Osteocyte (in vitro differentiated cells): ENCODE measurements around the gene ITM2C. TPM values are rescaled to one million over a fixed set of nuclear protein-coding genes. Genes with fewer than 3 reads are reported as not detected.

ENCODE experiments used
- DNase-seq: peaks from one replicate; pipeline ENCODE4 v3.0.0; 2021; ENCODE audit warnings: mixed read lengths; ENCODE audit not compliant: unreplicated experiment; ENCODE audit errors: extremely low spot score
- H3K27ac Mint-ChIP-seq: one replicate; pipeline ENCODE4 v1.8.0; 2021; ENCODE audit warnings: mild to moderate bottlenecking, mixed read lengths; ENCODE audit not compliant: unreplicated experiment
- H3K27me3 Mint-ChIP-seq: one replicate; pipeline ENCODE4 v1.8.0; 2021; ENCODE audit warnings: mixed read lengths; ENCODE audit not compliant: unreplicated experiment
- H3K36me3 Mint-ChIP-seq: one replicate; pipeline ENCODE4 v1.8.0; 2021; ENCODE audit warnings: mixed read lengths; ENCODE audit not compliant: unreplicated experiment
- H3K4me1 Mint-ChIP-seq: one replicate; pipeline ENCODE4 v1.8.0; 2021; ENCODE audit warnings: mixed read lengths; ENCODE audit not compliant: unreplicated experiment
- H3K4me3 Mint-ChIP-seq: one replicate; pipeline ENCODE4 v1.8.0; 2021; ENCODE audit warnings: mild to moderate bottlenecking, moderate library complexity, mixed read lengths; ENCODE audit not compliant: unreplicated experiment
- H3K9me3 Mint-ChIP-seq: one replicate; pipeline ENCODE4 v1.8.0; 2021; ENCODE audit warnings: mixed read lengths; ENCODE audit not compliant: unreplicated experiment
- CTCF ChIP-seq: fragments of 200-600 bp; sonication (generic); IDR thresholded peaks from 2 replicates; pipeline ENCODE4 v1.5.0; 2021; ENCODE audit warnings: antibody characterized with exemption, mild to moderate bottlenecking, moderate library complexity
- total RNA-seq: library from RNA; stranded (reverse); gene quantifications from 2 replicates; pipeline ENCODE4 v1.2.1, GENCODE V29; 2021

The ITM2C gene
- total RNA-seq, 1 donor from 2014 or later = 503 TPM

GRCh38 chr2:230886671-230887071 lies 21.9 kb downstream of the ITM2C start:
- Mint-ChIP-seq H3K27ac (no peak overlapping the region), H3K4me3 (no peak overlapping the region), H3K27me3 (no peaks in the 10 kb centered on the region), H3K9me3 (no peaks in the 10 kb centered on the region), H3K4me1 (peaks cover 20% of the 10 kb centered on the region), H3K36me3 (no peaks in the 10 kb centered on the region)
- no peak for DNase-seq
- no peak for TF ChIP-seq CTCF

GRCh38 chr2:230887342-230887741 lies 22.6 kb downstream of the ITM2C start:
- Mint-ChIP-seq H3K4me1 (peaks cover 20% of the 10 kb centered on the region), H3K4me3 (no peak overlapping the region), H3K36me3 (no peaks in the 10 kb centered on the region), H3K27me3 (no peaks in the 10 kb centered on the region), H3K9me3 (no peaks in the 10 kb centered on the region), H3K27ac (no peak overlapping the region)
- DNase-seq = no peak
- no peak for TF ChIP-seq CTCF

GRCh38 chr2:230888824-230889400 lies 24.2 kb downstream of the ITM2C start:
- DNase-seq = no peak
- Mint-ChIP-seq H3K4me3 (no peak overlapping the region), H3K36me3 (no peaks in the 10 kb centered on the region), H3K27me3 (no peaks in the 10 kb centered on the region), H3K27ac (no peak overlapping the region), H3K9me3 (no peaks in the 10 kb centered on the region), H3K4me1 (peaks cover 14% of the 10 kb centered on the region)
- no peak for TF ChIP-seq CTCF

GRCh38 chr2:230889911-230890601 lies 25.3 kb downstream of the ITM2C start:
- H3K4me3 Mint-ChIP-seq = no peak overlapping the region
- no peak overlapping the region for H3K27ac Mint-ChIP-seq
- peaks cover 14% of the 10 kb centered on the region for H3K4me1 Mint-ChIP-seq
- H3K9me3 Mint-ChIP-seq = no peaks in the 10 kb centered on the region
- TF ChIP-seq CTCF = no peak
- DNase-seq = no peak
- H3K36me3 Mint-ChIP-seq = no peaks in the 10 kb centered on the region
- H3K27me3 Mint-ChIP-seq = no peaks in the 10 kb centered on the region

GRCh38 chr2:230890646-230891045 lies 25.9 kb downstream of the ITM2C start:
- Mint-ChIP-seq H3K27ac (no peak overlapping the region), H3K4me1 (peaks cover 12% of the 10 kb centered on the region), H3K36me3 (no peaks in the 10 kb centered on the region), H3K9me3 (no peaks in the 10 kb centered on the region), H3K4me3 (no peak overlapping the region), H3K27me3 (no peaks in the 10 kb centered on the region)
- TF ChIP-seq CTCF = no peak
- no peak for DNase-seq
